ENCODE measurements around the gene SPHK2. TPM values are rescaled to one million over a fixed set of nuclear protein-coding genes. Genes with fewer than 3 reads are reported as not detected.

SPHK2 gene
- total and polyA plus RNA-seq, 9 donors = 2.9 to 37.2 (median 25.4) TPM

GRCh38 chr19:48670699-48671445, 51.6 kb downstream of the SPHK2 start:
- H3K4me3 ChIP-seq = no peak overlapping the region
- H3K27ac ChIP-seq = no peak overlapping the region
- no peaks in the 10 kb centered on the region for H3K9me3 ChIP-seq
- H3K27me3 ChIP-seq = no peaks in the 10 kb centered on the region
- WGBS, 3 donors = 70 to 78% (median 75%) methylated on average over 21 of the region's 21 CpGs
- H3K4me1 ChIP-seq (ENCODE audit: insufficient read depth) = peaks cover 3% of the 10 kb centered on the region
- TF ChIP-seq EP300 (IDR thresholded peaks at IDR 0.05) = no peak
- no peak for TF ChIP-seq POLR2A (IDR thresholded peaks at IDR 0.05)
- no peak for TF ChIP-seq CTCF (IDR thresholded peaks at IDR 0.05)
- no peak for DNase-seq
- intact Hi-C loops (cut with DNase I) = no loop called here
- no peaks in the 10 kb centered on the region for H3K36me3 ChIP-seq

GRCh38 chr19:48671446-48671995, 52.2 kb downstream of the SPHK2 start:
- Histone ChIP-seq H3K9me3 (no peaks in the 10 kb centered on the region), H3K27ac (no peak overlapping the region), H3K27me3 (no peaks in the 10 kb centered on the region), H3K4me3 (no peak overlapping the region), H3K36me3 (no peaks in the 10 kb centered on the region), H3K4me1 (ENCODE audit: insufficient read depth) (peaks cover 3% of the 10 kb centered on the region)
- intact Hi-C loops (cut with DNase I) = no loop called here
- WGBS, 3 donors = 73 to 75% (median 74%) methylated on average over 8 to 10 of the region's 10 CpGs
- no peak for DNase-seq
- TF ChIP-seq EP300 (IDR thresholded peaks at IDR 0.05) = no peak
- TF ChIP-seq CTCF (IDR thresholded peaks at IDR 0.05) = no peak
- TF ChIP-seq POLR2A (IDR thresholded peaks at IDR 0.05) = no peak

- TF ChIP-seq CTCF (IDR thresholded peaks at IDR 0.05) (no peak), POLR2A (IDR thresholded peaks at IDR 0.05) (no peak), EP300 (IDR thresholded peaks at IDR 0.05) (no peak)
- Histone ChIP-seq H3K9me3 (no peaks in the 10 kb centered on the region), H3K4me1 (ENCODE audit: insufficient read depth) (peaks cover 3% of the 10 kb centered on the region), H3K4me3 (no peak within 1 kb of the TSS), H3K27me3 (no peaks in the 10 kb centered on the region), H3K36me3 (no peaks in the 10 kb centered on the region), H3K27ac (no peak within 1 kb of the TSS)
- intact Hi-C loops (cut with DNase I) = no loop called here
- no peak for DNase-seq
- 83 to 86% (median 85%) methylated on average over 22 to 25 of the region's 25 CpGs for WGBS, 3 donors
These were observed 53.7 kb downstream of the SPHK2 start, which contains the start of gene NTN5 for GRCh38 chr19:48672994-48673393. Gene NTN5, minus strand, starts transcription at chr19:48673017. Its CDS starts 2,031 bp downstream, at chr19:48670986.

GRCh38 chr19:48673436-48674100, 54.3 kb downstream of the SPHK2 start:
- Histone ChIP-seq H3K4me3 (no peak overlapping the region), H3K27me3 (no peaks in the 10 kb centered on the region), H3K36me3 (no peaks in the 10 kb centered on the region), H3K27ac (no peak overlapping the region), H3K4me1 (ENCODE audit: insufficient read depth) (peaks cover 3% of the 10 kb centered on the region), H3K9me3 (no peaks in the 10 kb centered on the region)
- DNase-seq = no peak
- intact Hi-C loops (cut with DNase I) = loop anchor here in 2 of 4 donors (2.0 kb wide), 2 partner anchors 39 to 65 kb away; no protein-coding TSS in a partner anchor
- WGBS, 3 donors = 83 to 86% (median 85%) methylated on average over 25 of the region's 25 CpGs
- TF ChIP-seq POLR2A (IDR thresholded peaks at IDR 0.05) (no peak), EP300 (IDR thresholded peaks at IDR 0.05) (no peak), CTCF (IDR thresholded peaks at IDR 0.05) (no peak)

Measured in ovary (tissue), 9 donors.